Peyer's patch (tissue), 4 donors: ENCODE measurements around the gene CCDC88C. TPM values are rescaled to one million over a fixed set of nuclear protein-coding genes. Genes with fewer than 3 reads are reported as not detected.

ENCODE experiments used
- DNase-seq, 3 donors: peaks; one replicate each; pipeline ENCODE4 v3.0.0-alpha.2; 2017 to 2019
- H3K27ac ChIP-seq, 4 donors: fragments of 200-600 bp; sonication (generic); one replicate each; pipeline ENCODE4 v1.5.1; 2016 to 2019
- H3K27me3 ChIP-seq, 2 donors: fragments of 200-600 bp; sonication (generic); one replicate each; pipeline ENCODE4 v1.5.1; 2019
- H3K36me3 ChIP-seq, 3 donors: fragments of 200-600 bp; sonication (generic); one replicate each; pipeline ENCODE4 v1.5.1; 2016 to 2019
- H3K4me1 ChIP-seq, 4 donors: fragments of 200-600 bp; sonication (generic); one replicate each; pipeline ENCODE4 v1.5.1; 2016 to 2019
- H3K4me3 ChIP-seq, 4 donors: fragments of 200-600 bp; sonication (generic); 1 replicate in 3 of 4; 2 replicates in 1 of 4; pipeline ENCODE4 v1.5.1; 2016 to 2019; ENCODE audit warnings: mild to moderate bottlenecking in 1 of 4
- H3K9me3 ChIP-seq, 4 donors: fragments of 200-600 bp; sonication (generic); one replicate each; pipeline ENCODE4 v1.5.1; 2016 to 2019; ENCODE audit warnings: mild to moderate bottlenecking in 1 of 4
- CTCF ChIP-seq, 6 experiments: fragments of 450-650 bp in 4 of 6; fragments of 200-600 bp in 2 of 6; sonication (generic) in 1 of 6; IDR thresholded peaks; one replicate each; pipeline ENCODE4 v1.5.1; 2017 to 2019; ENCODE audit warnings: antibody characterized with exemption in 6 of 6, mild to moderate bottlenecking in 3 of 6, moderate library complexity in 1 of 6
- POLR2A ChIP-seq, 2 donors: fragments of 450-650 bp; IDR thresholded peaks; one replicate each; pipeline ENCODE4 v1.5.1; 2017; ENCODE audit warnings: antibody characterized with exemption in 2 of 2, mild to moderate bottlenecking in 2 of 2, moderate library complexity in 2 of 2
- total RNA-seq, 4 donors: library from RNA; depleted of rRNA; stranded (reverse); fragments of >200 nt; gene quantifications; one replicate each; pipeline ENCODE4 v1.1.0, GENCODE V29; 2016

The CCDC88C gene
- total RNA-seq, 4 donors from 2014 or later: 18.9 to 189 (median 77.2) TPM

- Histone ChIP-seq H3K9me3 (no peaks in the 10 kb centered on the region), H3K27ac (no peak overlapping the region), H3K36me3 (no peaks in the 10 kb centered on the region), H3K27me3 (no peaks in the 10 kb centered on the region), H3K4me1 (peaks cover 0 to 21% (median 11%) of the 10 kb centered on the region in 4 donors), H3K4me3 (no peak overlapping the region)
- TF ChIP-seq CTCF (IDR thresholded peaks at IDR 0.05): no peak
- TF ChIP-seq POLR2A (IDR thresholded peaks at IDR 0.05): no peak
- DNase-seq: no peak
Observed at GRCh38 chr14:91234791-91235114, 182.9 kb downstream of the CCDC88C start.

GRCh38 chr14:91233936-91234790 lies 183.5 kb downstream of the CCDC88C start:
- Histone ChIP-seq H3K4me1 (peaks cover 0 to 27% (median 14%) of the 10 kb centered on the region in 4 donors), H3K9me3 (no peaks in the 10 kb centered on the region), H3K27ac (no peak overlapping the region), H3K27me3 (no peaks in the 10 kb centered on the region), H3K36me3 (peaks cover 0 to under 1% (median 0%) of the 10 kb centered on the region in 3 donors), H3K4me3 (no peak overlapping the region)
- no peak for DNase-seq
- TF ChIP-seq CTCF (IDR thresholded peaks at IDR 0.05) (no peak), POLR2A (IDR thresholded peaks at IDR 0.05) (no peak)

- Histone ChIP-seq H3K4me3 (no peak overlapping the region), H3K36me3 (peaks cover 0 to 12% (median 0%) of the 10 kb centered on the region in 3 donors), H3K9me3 (no peaks in the 10 kb centered on the region), H3K27ac (peak overlapping the region; percentile 56 to 80 (median 68)), H3K4me1 (peaks cover 0 to 30% (median 21%) of the 10 kb centered on the region in 4 donors), H3K27me3 (no peaks in the 10 kb centered on the region)
- TF ChIP-seq POLR2A (IDR thresholded peaks at IDR 0.05) (no peak), CTCF (IDR thresholded peaks at IDR 0.05) (no peak)
- DNase-seq: no peak
Observed at GRCh38 chr14:91232603-91233002, 185.0 kb downstream of the CCDC88C start.

- H3K27ac ChIP-seq: peak overlapping the region; percentile 56 to 80 (median 68)
- H3K36me3 ChIP-seq: peaks cover 0 to 18% (median 0%) of the 10 kb centered on the region in 3 donors
- TF ChIP-seq POLR2A (IDR thresholded peaks at IDR 0.05) (no peak), CTCF (IDR thresholded peaks at IDR 0.05) (no peak)
- H3K9me3 ChIP-seq: no peaks in the 10 kb centered on the region
- no peaks in the 10 kb centered on the region for H3K27me3 ChIP-seq
- H3K4me1 ChIP-seq: peaks cover 0 to 30% (median 21%) of the 10 kb centered on the region in 4 donors
- no peak for DNase-seq
- H3K4me3 ChIP-seq: no peak overlapping the region
Observed at GRCh38 chr14:91232052-91232451, 185.6 kb downstream of the CCDC88C start.

GRCh38 chr14:91231446-91231845 lies 186.2 kb downstream of the CCDC88C start:
- Histone ChIP-seq H3K9me3 (no peaks in the 10 kb centered on the region), H3K4me3 (no peak overlapping the region), H3K27ac (peak overlapping the region; percentile 56 to 80 (median 68))

More at GRCh38 chr14:91231446-91231845, 186.2 kb downstream of the CCDC88C start:
- Histone ChIP-seq H3K27me3 (no peaks in the 10 kb centered on the region), H3K4me1 (peaks cover 0 to 30% (median 21%) of the 10 kb centered on the region in 4 donors), H3K36me3 (peaks cover 0 to 19% (median 0%) of the 10 kb centered on the region in 3 donors)
- TF ChIP-seq POLR2A (IDR thresholded peaks at IDR 0.05) (no peak), CTCF (IDR thresholded peaks at IDR 0.05) (no peak)
- no peak for DNase-seq
